H1 (cell line): Measurements from ENCODE around the gene RPS6KA2. TPM values are rescaled to one million over a fixed set of nuclear protein-coding genes. Genes with fewer than 3 reads are reported as not detected.
A peak's percentile ranks its signal among the peaks of the same experiment; 100 is the strongest.

ENCODE experiments used
- CTCF ChIA-PET: fragments of 300-600 bp; sonication (Branson Sonifier 250); formaldehyde crosslinking; loops from one replicate; lab custom pipeline; 2021; ENCODE audit not compliant: partially characterized antibody; lab: Charles Lee
- POLR2A ChIA-PET: fragments of 300-600 bp; sonication (Branson Sonifier 250); formaldehyde crosslinking; loops from one replicate; lab custom pipeline; 2021; ENCODE audit warnings: inconsistent platforms; ENCODE audit not compliant: partially characterized antibody; lab: Charles Lee
- DNase-seq, 2 experiments: peaks; one replicate each; pipeline versions ENCODE4 v3.0.0 to v3.0.0-alpha.2; 2010 to 2022; ENCODE audit warnings: low spot score in 2 of 2, low read depth in 1 of 2, mixed read lengths in 1 of 2
- FAIRE-seq: peaks from 2 replicates; lab custom pipeline; 2011; peaks lifted over from hg19 to GRCh38; lab: Jason Lieb, UNC
- H2AFZ ChIP-seq: 2 replicates; pipeline ENCODE4 v1.8.1; 2012; ENCODE audit warnings: low read length, inconsistent platforms
- H2AK5ac ChIP-seq: 2 replicates; pipeline ENCODE4 v1.6.1; 2013; ENCODE audit warnings: low read depth, low read length
- H2BK120ac ChIP-seq: replicated peaks from 2 replicates; pipeline ENCODE3; 2013; ENCODE audit warnings: low read depth, low read length, inconsistent platforms
- H2BK12ac ChIP-seq: 2 replicates; pipeline ENCODE4 v1.6.1; 2013; ENCODE audit warnings: low read depth, low read length
- H2BK15ac ChIP-seq: 2 replicates; pipeline ENCODE4 v1.6.1; 2013; ENCODE audit warnings: low read length
- H2BK20ac ChIP-seq: 2 replicates; pipeline ENCODE4 v1.6.1; 2013; ENCODE audit warnings: low read length
- H2BK5ac ChIP-seq: 2 replicates; pipeline ENCODE4 v1.6.1; 2013; ENCODE audit warnings: low read depth, low read length
- H3K14ac ChIP-seq: 2 replicates; pipeline ENCODE4 v1.6.1; 2013; ENCODE audit warnings: inconsistent platforms; ENCODE audit not compliant: insufficient read length
- H3K18ac ChIP-seq: 2 replicates; pipeline ENCODE4 v1.6.1; 2013; ENCODE audit warnings: low read length; ENCODE audit errors: extremely low read depth
- H3K23ac ChIP-seq: 2 replicates; pipeline ENCODE4 v1.6.1; 2013; ENCODE audit warnings: inconsistent platforms; ENCODE audit not compliant: insufficient read length
- H3K23me2 ChIP-seq: 2 replicates; pipeline ENCODE4 v1.6.1; 2013; ENCODE audit warnings: low read depth, low read length
- H3K27ac ChIP-seq: 2 replicates; pipeline ENCODE4 v1.6.1; 2011; ENCODE audit warnings: low read depth, low read length, inconsistent platforms
- H3K27me3 ChIP-seq, 4 experiments: replicated peaks in 1 of 4; 1 replicate in 1 of 4; 2 replicates in 3 of 4; pipeline versions ENCODE4 v1.6.1 to v1.8.1; 2011 to 2013; ENCODE audit warnings: low read length in 3 of 4, mild to moderate bottlenecking in 3 of 4, inconsistent platforms in 2 of 4, mixed read lengths in 2 of 4, moderate library complexity in 1 of 4; ENCODE audit not compliant: control insufficient read depth in 3 of 4, insufficient read depth in 3 of 4; ENCODE audit errors: extremely low read depth in 1 of 4
- H3K36me3 ChIP-seq, 4 experiments: 2 replicates each; pipeline versions ENCODE4 v1.6.1 to v1.8.1; 2011 to 2013; ENCODE audit warnings: mild to moderate bottlenecking in 4 of 4, low read length in 3 of 4, moderate library complexity in 2 of 4, control low read depth in 1 of 4, inconsistent platforms in 1 of 4; ENCODE audit not compliant: insufficient read depth in 4 of 4, control insufficient read depth in 2 of 4
- H3K4ac ChIP-seq: replicated peaks from 2 replicates; pipeline ENCODE3; 2013; ENCODE audit warnings: low read length, low read depth, mixed read lengths, inconsistent platforms; ENCODE audit not compliant: insufficient read length
- H3K4me1 ChIP-seq, 4 experiments: replicated peaks in 1 of 4; 1 replicate in 1 of 4; 2 replicates in 3 of 4; pipeline versions ENCODE4 v1.6.1 to v1.8.1; 2011 to 2013; ENCODE audit warnings: low read length in 3 of 4, inconsistent platforms in 2 of 4, mixed read lengths in 1 of 4; ENCODE audit not compliant: insufficient read depth in 4 of 4, control insufficient read depth in 3 of 4
- H3K4me2 ChIP-seq, 2 experiments: 2 replicates each; pipeline versions ENCODE4 v1.6.1 to v1.8.1; 2011 to 2013; ENCODE audit warnings: low read depth in 2 of 2, low read length in 2 of 2, control low read depth in 1 of 2, inconsistent platforms in 1 of 2, mild to moderate bottlenecking in 1 of 2; ENCODE audit not compliant: insufficient read depth in 1 of 2
- H3K4me3 ChIP-seq, 4 experiments: fragments of 200-600, 300-600 bp in 1 of 4; sonication (generic), shearing (Covaris generic), sonication (Bioruptor Twin) in 1 of 4; 2 replicates each; pipeline versions ENCODE4 v1.5.1 to v1.8.1; 2011 to 2016; ENCODE audit warnings: low read length in 4 of 4, low read depth in 3 of 4, control low read depth in 2 of 4, inconsistent platforms in 2 of 4, mild to moderate bottlenecking in 2 of 4, mixed read lengths in 1 of 4, moderate library complexity in 1 of 4; ENCODE audit not compliant: insufficient read depth in 2 of 4; ENCODE audit errors: extremely low read depth in 1 of 4
- H3K56ac ChIP-seq: replicated peaks from 2 replicates; pipeline ENCODE3; 2013; ENCODE audit warnings: low read depth, mild to moderate bottlenecking, mixed read lengths, low read length, inconsistent platforms; ENCODE audit not compliant: insufficient read length
- H3K79me1 ChIP-seq: 2 replicates; pipeline ENCODE4 v1.6.1; 2013; ENCODE audit warnings: low read depth, low read length, control low read depth
- H3K79me2 ChIP-seq, 2 experiments: 2 replicates each; pipeline versions ENCODE4 v1.6.1 to v1.8.1; 2012 to 2013; ENCODE audit warnings: low read length in 2 of 2, mild to moderate bottlenecking in 2 of 2, inconsistent platforms in 1 of 2; ENCODE audit not compliant: insufficient read depth in 2 of 2, control insufficient read depth in 1 of 2
- H3K9ac ChIP-seq, 4 experiments: replicated peaks in 1 of 4; 1 replicate in 1 of 4; 2 replicates in 3 of 4; pipeline versions ENCODE4 v1.6.1 to v1.8.1; 2011 to 2013; ENCODE audit warnings: low read depth in 3 of 4, low read length in 3 of 4, control low read depth in 2 of 4, mild to moderate bottlenecking in 2 of 4, moderate library complexity in 2 of 4, inconsistent platforms in 1 of 4; ENCODE audit errors: extremely low read depth in 1 of 4
- H3K9me3 ChIP-seq, 2 experiments: 2 replicates each; pipeline versions ENCODE4 v1.6.1 to v1.8.1; 2012 to 2013; ENCODE audit warnings: mild to moderate bottlenecking in 2 of 2, moderate library complexity in 2 of 2, control low read depth in 1 of 2, inconsistent platforms in 1 of 2, low read depth in 1 of 2, low read length in 1 of 2, mixed read lengths in 1 of 2; ENCODE audit not compliant: insufficient read depth in 2 of 2
- H4K20me1 ChIP-seq, 2 experiments: replicated peaks in 1 of 2; 2 replicates each; pipeline versions ENCODE3 to v1.8.1; 2011 to 2013; ENCODE audit warnings: inconsistent platforms in 2 of 2, low read length in 2 of 2, mild to moderate bottlenecking in 1 of 2; ENCODE audit not compliant: insufficient read depth in 2 of 2, control insufficient read depth in 1 of 2
- H4K5ac ChIP-seq: 2 replicates; pipeline ENCODE4 v1.6.1; 2013; ENCODE audit warnings: low read length, low read depth, mixed read lengths, inconsistent platforms; ENCODE audit not compliant: insufficient read length
- H4K8ac ChIP-seq: 2 replicates; pipeline ENCODE4 v1.8.0; 2013; ENCODE audit warnings: mild to moderate bottlenecking, moderate library complexity, low read length, inconsistent platforms; ENCODE audit not compliant: insufficient read depth; ENCODE audit errors: extremely low read depth
- H4K91ac ChIP-seq: replicated peaks from 2 replicates; pipeline ENCODE3; 2013; ENCODE audit warnings: low read length, mixed read lengths, inconsistent platforms; ENCODE audit not compliant: insufficient read length
- ASH2L ChIP-seq: fragments of 200-600, 300-600 bp; sonication (generic); IDR thresholded peaks from one replicate; pipeline ENCODE4 v1.7.1; 2017; ENCODE audit warnings: low read length
- BRCA1 ChIP-seq: IDR thresholded peaks from 2 replicates; pipeline ENCODE4 v1.6.1; 2012; ENCODE audit warnings: low read depth, low read length, improper control_type of control experiment
- KDM5A ChIP-seq: fragments of 200-600 bp; IDR thresholded peaks from 2 replicates; pipeline ENCODE4 v1.7.1; 2012; ENCODE audit warnings: mild to moderate bottlenecking, low read length, inconsistent platforms, mixed read lengths
- NANOG ChIP-seq: IDR thresholded peaks from 2 replicates; pipeline ENCODE4 v1.6.1; 2011; ENCODE audit warnings: low read length, low read depth, mild to moderate bottlenecking, inconsistent platforms; ENCODE audit not compliant: insufficient read depth, poor library complexity, severe bottlenecking
- YY1 ChIP-seq: IDR thresholded peaks from 2 replicates; pipeline ENCODE4 v1.6.1; 2011; ENCODE audit warnings: low read depth, mild to moderate bottlenecking, low read length
- WGBS, 2 experiments: shearing (Covaris generic) in 1 of 2; methylation state at CpG; one replicate each; pipeline versions ENCODE4 v1.1.6 to v1.1.7; 2013 to 2015; ENCODE audit warnings: low lambda C conversion rate in 2 of 2, mixed read lengths in 2 of 2, inconsistent platforms in 1 of 2, low coverage in 1 of 2, missing lambda C conversion rate in 1 of 2; ENCODE audit not compliant: insufficient replicate concordance in 2 of 2, insufficient coverage in 1 of 2, insufficient read length in 1 of 2; ENCODE audit errors: extremely low coverage in 1 of 2, missing lambda C conversion rate in 1 of 2; 5-methylcytosine and 5-hydroxymethylcytosine counted together
- polyA plus RNA-seq, 7 experiments: library from polyadenylated mRNA; depleted of rRNA in 3 of 7; stranded (reverse) in 5 of 7; unstranded in 2 of 7; fragments of >200 nt in 5 of 7; fragments of 200-250 nt in 2 of 7; gene quantifications; 1 replicate in 5 of 7; 2 replicates in 1 of 7; 4 replicates in 1 of 7; pipeline versions ENCODE4 v1.2.1 to v1.2.3, GENCODE V29; 2011 to 2013; ENCODE audit warnings: missing spikeins in 2 of 7, mixed read lengths in 2 of 7
- total RNA-seq: library from RNA; stranded (reverse); fragmentation: NEBNext Ultra II Directional; extraction: Animal tissue kit (Norgen Biotek cat#: 25700); gene quantifications from 2 replicates; pipeline ENCODE4 v1.2.1, GENCODE V29; 2021

Gene RPS6KA2
- total and polyA plus RNA-seq, 2 of the 8 experiments (the other 6 are each of a cell fraction or from before 2014, with no cell fraction given): 8.8 to 25.7 TPM

DNA sequence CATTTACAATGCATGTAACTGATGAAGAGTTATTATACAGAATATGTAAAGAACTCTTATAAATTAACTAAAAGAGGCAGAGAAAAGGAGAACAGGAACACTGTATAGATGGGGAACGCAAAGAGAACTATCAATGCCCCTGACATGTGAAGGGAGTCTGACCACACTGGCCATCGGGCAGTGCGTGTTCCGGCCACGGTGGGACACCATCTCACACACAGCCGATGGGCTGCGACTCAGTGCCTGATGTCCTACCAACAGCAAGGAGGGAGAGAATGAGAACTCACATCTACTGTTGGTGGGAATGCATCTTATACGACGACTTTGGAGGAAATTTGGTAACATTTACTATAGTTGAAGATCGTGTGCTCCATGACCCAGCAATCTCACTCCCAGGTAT, 25.1 kb downstream of the RPS6KA2 start:
- Histone ChIP-seq H3K14ac (no peak overlapping the region), H3K4me3 (no peak overlapping the region), H3K23ac (no peak overlapping the region), H3K23me2 (no peaks in the 10 kb centered on the region), H4K20me1 (peaks cover 5 to 11% of the 10 kb centered on the region in 2 experiments), H3K9me3 (no peaks in the 10 kb centered on the region), H3K27ac (no peak overlapping the region), H2BK120ac (no peak overlapping the region), H2BK20ac (no peak overlapping the region), H3K56ac (no peak overlapping the region), H3K27me3 (no peaks in the 10 kb centered on the region; a peak in 1 of 7 replicates)
- no peak for DNase-seq
- CTCF ChIA-PET: no interaction called here
- WGBS, 2 experiments: 92% methylated on average over 10 of the region's 10 CpGs; no CpG with 5 or more reads in 1 of the 2 experiments
- TF ChIP-seq ASH2L (no peak), NANOG (no peak), KDM5A (no peak), BRCA1 (no peak), YY1 (no peak)
- TF ChIP-seq, all 59 proteins: peak for 0
- no peak overlapping the region for H3K4me2 ChIP-seq
- H3K4me1 ChIP-seq: peaks cover 0 to 8% (median 0%) of the 10 kb centered on the region in 4 experiments; a peak in 5 of 7 replicates
- peaks cover 7% of the 10 kb centered on the region; the same call in 1 of the 2 replicates for H3K79me1 ChIP-seq
- H4K8ac ChIP-seq: no peak overlapping the region
- no peaks in the 10 kb centered on the region for H3K36me3 ChIP-seq
- H2BK15ac ChIP-seq: peak overlapping the region; percentile 21; the same call in 1 of the 2 replicates
- no peak overlapping the region for H4K5ac ChIP-seq
- POLR2A ChIA-PET: no interaction called here
- H3K9ac ChIP-seq: no peak overlapping the region
- H3K18ac ChIP-seq: no peak overlapping the region
- H2AK5ac ChIP-seq: no peak overlapping the region
- H3K4ac ChIP-seq: no peak overlapping the region
- no peak overlapping the region for H2BK5ac ChIP-seq
- no peak overlapping the region; the same call in 1 of the 2 replicates for H2BK12ac ChIP-seq
- no peak overlapping the region for H2AFZ ChIP-seq
- no peak overlapping the region for H4K91ac ChIP-seq
- no peak for FAIRE-seq
- H3K79me2 ChIP-seq: peaks cover 0 to 31% of the 10 kb centered on the region in 2 experiments
